ENCODE data around the gene DGKG.

The DGKG gene

GRCh38 chr3:186143250-186143649, 218.8 kb downstream of the DGKG start:
- Histone ChIP-seq H3K9ac (ENCODE audit: low read length) (no peak overlapping the region), H3K27me3 (ENCODE audit: insufficient read depth, low read length, poor library complexity) (no peaks in the 10 kb centered on the region), H3K23ac (ENCODE audit: low read length) (no peak overlapping the region), H3K27ac (ENCODE audit: low read depth, low read length) (no peak overlapping the region), H3K79me1 (ENCODE audit: low read length) (no peaks in the 10 kb centered on the region), H2BK15ac (replicated peaks; ENCODE audit: low read depth) (no peak overlapping the region), H3K4me2 (ENCODE audit: low read length) (no peak overlapping the region), H3K4me3 (ENCODE audit: low read length) (no peak overlapping the region), H2AK5ac (ENCODE audit: low read length) (no peak overlapping the region), H3K79me2 (ENCODE audit: control insufficient read depth, insufficient read depth, low read length) (no peaks in the 10 kb centered on the region), H3K4ac (ENCODE audit: low read depth, low read length) (no peak overlapping the region), H2BK5ac (ENCODE audit: low read length) (no peak overlapping the region), H4K5ac (ENCODE audit: low read length) (no peak overlapping the region), H3K4me1 (ENCODE audit: control insufficient read depth, low read depth, low read length) (no peaks in the 10 kb centered on the region), H4K8ac (ENCODE audit: low read depth, low read length) (no peak overlapping the region), H3K18ac (ENCODE audit: low read length) (no peak overlapping the region), H2BK120ac (ENCODE audit: low read depth, low read length) (no peak overlapping the region), H3K36me3 (ENCODE audit: control insufficient read depth, insufficient read depth, low read length) (no peaks in the 10 kb centered on the region), H3K56ac (ENCODE audit: low read length) (no peak overlapping the region)
- no peak for DNase-seq
- no CpG with 5 or more reads among the region's 1 CpG for WGBS (ENCODE audit: extremely low coverage, insufficient coverage, low lambda C conversion rate)

GRCh38 chr3:186142393-186142932, 219.6 kb downstream of the DGKG start:
- DNase-seq: no peak
- Histone ChIP-seq H4K8ac (ENCODE audit: low read depth, low read length) (no peak overlapping the region), H3K36me3 (ENCODE audit: control insufficient read depth, insufficient read depth, low read length) (no peaks in the 10 kb centered on the region), H3K79me1 (ENCODE audit: low read length) (no peaks in the 10 kb centered on the region), H2BK120ac (ENCODE audit: low read depth, low read length) (no peak overlapping the region), H3K4me1 (ENCODE audit: control insufficient read depth, low read depth, low read length) (no peaks in the 10 kb centered on the region), H3K56ac (ENCODE audit: low read length) (no peak overlapping the region), H3K27ac (ENCODE audit: low read depth, low read length) (no peak overlapping the region), H3K9ac (ENCODE audit: low read length) (no peak overlapping the region), H3K4ac (ENCODE audit: low read depth, low read length) (no peak overlapping the region), H3K4me2 (ENCODE audit: low read length) (no peak overlapping the region), H2AK5ac (ENCODE audit: low read length) (no peak overlapping the region), H3K23ac (ENCODE audit: low read length) (no peak overlapping the region), H4K5ac (ENCODE audit: low read length) (no peak overlapping the region), H2BK5ac (ENCODE audit: low read length) (no peak overlapping the region), H3K4me3 (ENCODE audit: low read length) (no peak overlapping the region), H3K18ac (ENCODE audit: low read length) (no peak overlapping the region), H3K79me2 (ENCODE audit: control insufficient read depth, insufficient read depth, low read length) (no peaks in the 10 kb centered on the region), H3K27me3 (ENCODE audit: insufficient read depth, low read length, poor library complexity) (no peaks in the 10 kb centered on the region), H2BK15ac (replicated peaks; ENCODE audit: low read depth) (no peak overlapping the region)

GRCh38 chr3:186141790-186142189, 220.2 kb downstream of the DGKG start:
- Histone ChIP-seq H4K8ac (ENCODE audit: low read depth, low read length) (no peak overlapping the region), H2BK120ac (ENCODE audit: low read depth, low read length) (no peak overlapping the region), H3K27me3 (ENCODE audit: insufficient read depth, low read length, poor library complexity) (no peaks in the 10 kb centered on the region), H2BK5ac (ENCODE audit: low read length) (no peak overlapping the region), H3K27ac (ENCODE audit: low read depth, low read length) (no peak overlapping the region), H3K4me2 (ENCODE audit: low read length) (no peak overlapping the region), H2BK15ac (replicated peaks; ENCODE audit: low read depth) (no peak overlapping the region), H3K4me1 (ENCODE audit: control insufficient read depth, low read depth, low read length) (no peaks in the 10 kb centered on the region), H3K56ac (ENCODE audit: low read length) (no peak overlapping the region), H3K36me3 (ENCODE audit: control insufficient read depth, insufficient read depth, low read length) (no peaks in the 10 kb centered on the region), H3K79me1 (ENCODE audit: low read length) (no peaks in the 10 kb centered on the region), H3K4ac (ENCODE audit: low read depth, low read length) (no peak overlapping the region), H4K5ac (ENCODE audit: low read length) (no peak overlapping the region), H3K9ac (ENCODE audit: low read length) (no peak overlapping the region), H3K4me3 (ENCODE audit: low read length) (no peak overlapping the region), H3K23ac (ENCODE audit: low read length) (no peak overlapping the region), H3K18ac (ENCODE audit: low read length) (no peak overlapping the region), H2AK5ac (ENCODE audit: low read length) (no peak overlapping the region), H3K79me2 (ENCODE audit: control insufficient read depth, insufficient read depth, low read length) (no peaks in the 10 kb centered on the region)
- WGBS (ENCODE audit: extremely low coverage, insufficient coverage, low lambda C conversion rate): no CpG with 5 or more reads among the region's 2 CpGs
- no peak for DNase-seq

DNA sequence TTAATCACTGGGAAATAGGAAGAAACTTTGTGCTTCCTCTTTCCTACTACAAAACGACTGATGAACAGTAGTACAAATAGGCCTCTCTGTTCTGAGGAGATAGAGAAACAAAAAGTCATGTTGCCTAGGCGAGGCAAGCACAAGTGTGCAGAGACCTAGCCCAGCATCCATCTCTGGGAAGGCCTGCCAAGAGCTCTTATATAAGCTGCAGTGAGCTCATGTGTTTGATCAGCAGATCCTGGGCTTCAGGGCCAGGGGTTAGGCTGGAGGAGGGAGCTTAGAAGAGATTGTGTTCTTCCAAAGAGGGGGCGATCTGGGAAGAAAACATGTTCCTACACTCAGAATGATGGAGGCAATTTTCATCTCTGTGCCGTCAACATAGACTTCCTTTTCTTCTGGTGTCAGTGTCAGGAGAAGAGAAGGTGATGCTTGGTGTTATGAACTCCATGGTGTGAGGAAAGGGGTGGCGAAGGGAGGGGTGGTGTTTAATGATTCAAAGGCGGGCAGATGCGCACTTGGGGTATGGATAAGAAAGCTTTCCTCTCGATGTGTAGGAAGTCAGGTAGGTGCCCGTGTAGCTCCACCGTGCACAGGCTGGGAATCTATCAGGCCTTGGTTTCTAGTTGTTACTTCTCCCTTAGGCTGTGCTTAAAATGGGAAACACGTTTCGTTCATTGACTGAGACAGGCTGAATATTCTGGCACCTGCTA, 223.6 kb downstream of the DGKG start:
- Histone ChIP-seq H3K79me1 (ENCODE audit: low read length) (no peaks in the 10 kb centered on the region), H3K23ac (ENCODE audit: low read length) (no peak overlapping the region), H2BK5ac (ENCODE audit: low read length) (no peak overlapping the region), H2BK15ac (replicated peaks; ENCODE audit: low read depth) (no peak overlapping the region), H3K36me3 (ENCODE audit: control insufficient read depth, insufficient read depth, low read length) (no peaks in the 10 kb centered on the region), H3K4me1 (ENCODE audit: control insufficient read depth, low read depth, low read length) (no peaks in the 10 kb centered on the region), H2AK5ac (ENCODE audit: low read length) (no peak overlapping the region), H3K9ac (ENCODE audit: low read length) (no peak overlapping the region), H3K27ac (ENCODE audit: low read depth, low read length) (no peak overlapping the region), H3K18ac (ENCODE audit: low read length) (no peak overlapping the region), H4K8ac (ENCODE audit: low read depth, low read length) (no peak overlapping the region), H3K4ac (ENCODE audit: low read depth, low read length) (no peak overlapping the region), H3K27me3 (ENCODE audit: insufficient read depth, low read length, poor library complexity) (no peaks in the 10 kb centered on the region), H4K5ac (ENCODE audit: low read length) (no peak overlapping the region), H3K79me2 (ENCODE audit: control insufficient read depth, insufficient read depth, low read length) (no peaks in the 10 kb centered on the region), H2BK120ac (ENCODE audit: low read depth, low read length) (no peak overlapping the region), H3K56ac (ENCODE audit: low read length) (no peak overlapping the region), H3K4me3 (ENCODE audit: low read length) (no peak overlapping the region), H3K4me2 (ENCODE audit: low read length) (no peak overlapping the region)
- no CpG with 5 or more reads among the region's 12 CpGs for WGBS (ENCODE audit: extremely low coverage, insufficient coverage, low lambda C conversion rate)
- no peak for DNase-seq

- Histone ChIP-seq H2BK120ac (ENCODE audit: low read depth, low read length) (no peak overlapping the region), H3K27me3 (ENCODE audit: insufficient read depth, low read length, poor library complexity) (no peaks in the 10 kb centered on the region), H3K36me3 (ENCODE audit: control insufficient read depth, insufficient read depth, low read length) (no peaks in the 10 kb centered on the region), H2BK5ac (ENCODE audit: low read length) (no peak overlapping the region), H3K79me1 (ENCODE audit: low read length) (no peaks in the 10 kb centered on the region), H2BK15ac (replicated peaks; ENCODE audit: low read depth) (no peak overlapping the region), H3K9ac (ENCODE audit: low read length) (no peak overlapping the region), H3K4ac (ENCODE audit: low read depth, low read length) (no peak overlapping the region), H3K23ac (ENCODE audit: low read length) (no peak overlapping the region), H3K4me1 (ENCODE audit: control insufficient read depth, low read depth, low read length) (no peaks in the 10 kb centered on the region), H3K4me3 (ENCODE audit: low read length) (no peak overlapping the region), H3K18ac (ENCODE audit: low read length) (no peak overlapping the region), H3K27ac (ENCODE audit: low read depth, low read length) (no peak overlapping the region), H3K4me2 (ENCODE audit: low read length) (no peak overlapping the region), H2AK5ac (ENCODE audit: low read length) (no peak overlapping the region), H3K56ac (ENCODE audit: low read length) (no peak overlapping the region), H4K5ac (ENCODE audit: low read length) (no peak overlapping the region), H3K79me2 (ENCODE audit: control insufficient read depth, insufficient read depth, low read length) (no peaks in the 10 kb centered on the region), H4K8ac (ENCODE audit: low read depth, low read length) (no peak overlapping the region)
- DNase-seq: no peak
- WGBS (ENCODE audit: extremely low coverage, insufficient coverage, low lambda C conversion rate): no CpG with 5 or more reads among the region's 15 CpGs
Observed at GRCh38 chr3:186137051-186137685, 224.9 kb downstream of the DGKG start.
